Astrocyte of the cerebellum (primary cell): ENCODE measurements around the gene PLEKHG3.

Experiments used
- DNase-seq: peaks from one replicate; pipeline ENCODE4 v3.0.0-alpha.2; 2011; ENCODE audit warnings: low read depth
- H3K4me3 ChIP-seq: 2 replicates; pipeline ENCODE4 v1.5.1; 2011; ENCODE audit warnings: mild to moderate bottlenecking, low read depth, low read length, moderate library complexity
- CTCF ChIP-seq: IDR thresholded peaks from 2 replicates; pipeline ENCODE4 v1.5.1; 2012; ENCODE audit warnings: low read length, low read depth, moderate library complexity, mild to moderate bottlenecking; ENCODE audit errors: missing control alignments
- in situ Hi-C: cut with HindIII; loops from 2 replicates; pipeline ENCODE4 v1.10.0; 2017; ENCODE audit warnings: low sequenced_read_pairs

The PLEKHG3 gene

GRCh38 chr14:64753999-64754398 is 49.8 kb downstream of the PLEKHG3 start:
- H3K4me3 ChIP-seq, result no peak overlapping the region
- in situ Hi-C loops, result loop anchor here (10.0 kb wide), 1 partner anchor 59 kb away; no protein-coding TSS in a partner anchor
- no peak for TF ChIP-seq CTCF
- DNase-seq, result no peak

GRCh38 chr14:64754685-64755084 is 50.5 kb downstream of the PLEKHG3 start:
- no peak overlapping the region for H3K4me3 ChIP-seq
- no peak for TF ChIP-seq CTCF
- in situ Hi-C loops, result loop anchor here (5.0 to 10.0 kb wide), 2 partner anchors 60 to 102 kb away; no protein-coding TSS in a partner anchor
- no peak for DNase-seq

- H3K4me3 ChIP-seq, result no peak overlapping the region
- no peak for DNase-seq
- in situ Hi-C loops, result loop anchor here (5.0 to 10.0 kb wide), 2 partner anchors 61 to 104 kb away; no protein-coding TSS in a partner anchor
- no peak for TF ChIP-seq CTCF
Measured at GRCh38 chr14:64755781-64756221, 51.6 kb downstream of the PLEKHG3 start.

GRCh38 chr14:64756712-64757111 is 52.5 kb downstream of the PLEKHG3 start:
- in situ Hi-C loops, result loop anchor here (5.0 to 10.0 kb wide), 2 partner anchors 62 to 104 kb away; no protein-coding TSS in a partner anchor
- no peak overlapping the region for H3K4me3 ChIP-seq
- no peak for TF ChIP-seq CTCF
- no peak for DNase-seq

- in situ Hi-C loops, result loop anchor here (5.0 to 10.0 kb wide), 2 partner anchors 63 to 105 kb away; no protein-coding TSS in a partner anchor
- no peak for TF ChIP-seq CTCF
- no peak for DNase-seq
- H3K4me3 ChIP-seq, result no peak overlapping the region
Measured at GRCh38 chr14:64757601-64758000, 53.4 kb downstream of the PLEKHG3 start.

GRCh38 chr14:64758025-64758521 is 53.8 kb downstream of the PLEKHG3 start:
- DNase-seq, result peak; percentile 60
- in situ Hi-C loops, result loop anchor here (5.0 to 10.0 kb wide), 2 partner anchors 63 to 106 kb away; no protein-coding TSS in a partner anchor
- H3K4me3 ChIP-seq, result no peak overlapping the region

More at GRCh38 chr14:64758025-64758521, 53.8 kb downstream of the PLEKHG3 start:
- no peak for TF ChIP-seq CTCF
